A549 (cell line): ENCODE measurements around the gene RAB18. TPM values are rescaled to one million over a fixed set of nuclear protein-coding genes. Genes with fewer than 3 reads are reported as not detected.

Source experiments
- ATAC-seq, 2 experiments: fragments of 200-7000 bp in 1 of 2; fragments of >200 bp in 1 of 2; cut with Nextera tagmentation in 1 of 2; cut with Tn5 transposase in 1 of 2; 3 replicates each; pipeline versions ENCODE4 v1.8.0 to v1.9.1; 2018 to 2020; ENCODE audit warnings: mild to moderate bottlenecking in 1 of 2, moderate library complexity in 1 of 2
- CTCF ChIA-PET: fragments of 300-600 bp; sonication (Branson Sonifier 250); formaldehyde crosslinking; extraction: SDS; loops from one replicate; lab custom pipeline; 2021; ENCODE audit warnings: antibody characterized with exemption, inconsistent platforms; lab: Yijun Ruan, JAX
- POLR2A ChIA-PET: fragments of 350-600 bp; formaldehyde crosslinking; extraction: SDS; loops from one replicate; lab custom pipeline; 2021; ENCODE audit warnings: antibody characterized with exemption, inconsistent platforms; lab: Yijun Ruan, JAX
- DNase-seq, 2 experiments: peaks; one replicate each; pipeline versions ENCODE4 v3.0.0 to v3.0.0-alpha.2; 2011 to 2016; ENCODE audit warnings: low read depth in 1 of 2, low spot score in 1 of 2
- FAIRE-seq: peaks from 2 replicates; lab custom pipeline; 2011; peaks lifted over from hg19 to GRCh38; lab: Jason Lieb, UNC
- H3K27ac ChIP-seq, 2 experiments: fragments of >200 bp; sonication (Bioruptor Twin); formaldehyde crosslinking; 3 replicates each; pipeline ENCODE4 v1.5.1; 2016 to 2017
- H3K4me1 ChIP-seq: fragments of >200 bp; sonication (Bioruptor Twin); formaldehyde crosslinking; 3 replicates; pipeline ENCODE4 v1.6.1; 2016
- H3K4me2 ChIP-seq: fragments of >200 bp; sonication (Bioruptor Twin); formaldehyde crosslinking; 3 replicates; pipeline ENCODE4 v1.6.1; 2016
- H3K4me3 ChIP-seq: fragments of >200 bp; sonication (Bioruptor Twin); formaldehyde crosslinking; 3 replicates; pipeline ENCODE4 v1.5.1; 2016
- H3K9me3 ChIP-seq: fragments of >200 bp; sonication (Bioruptor Twin); formaldehyde crosslinking; 3 replicates; pipeline ENCODE4 v1.6.1; 2016
- BHLHE40 ChIP-seq: IDR thresholded peaks from 2 replicates; pipeline ENCODE4 v1.6.1; 2012; ENCODE audit warnings: low read depth, low read length, inconsistent platforms
- CBX8 ChIP-seq: fragments of 200-600 bp; sonication (generic); IDR thresholded peaks from 2 replicates; pipeline ENCODE4 v1.6.1; 2016
- CEBPB ChIP-seq, 2 experiments: fragments of >200 bp in 1 of 2; sonication (Bioruptor Twin) in 1 of 2; formaldehyde crosslinking in 1 of 2; IDR thresholded peaks; 2 replicates each; pipeline ENCODE4 v1.6.1; 2012 to 2016
- CHD2 ChIP-seq: fragments of 150-350 bp; IDR thresholded peaks from 2 replicates; pipeline ENCODE4 v1.6.1; 2014; ENCODE audit warnings: low read length; ENCODE audit not compliant: partially characterized antibody
- CHD4 ChIP-seq: fragments of 200-600 bp; sonication (generic); IDR thresholded peaks from 2 replicates; pipeline ENCODE4 v1.6.1; 2016; ENCODE audit warnings: antibody characterized with exemption, mild to moderate bottlenecking, borderline replicate concordance
- EHF ChIP-seq: fragments of 250-450 bp; sonication (Bioruptor Pico); IDR thresholded peaks from 2 replicates; pipeline ENCODE4 v1.5.0; 2020; ENCODE audit warnings: mild to moderate bottlenecking
- EHMT2 ChIP-seq: fragments of 200-600 bp; sonication (generic); IDR thresholded peaks from 2 replicates; pipeline ENCODE4 v1.6.1; 2016; ENCODE audit warnings: antibody characterized with exemption, low read depth, mild to moderate bottlenecking, moderate library complexity
- ELK1 ChIP-seq: fragments of 150-350 bp; IDR thresholded peaks from 2 replicates; pipeline ENCODE4 v1.6.1; 2014; ENCODE audit warnings: low read depth, mild to moderate bottlenecking, low read length
- FOXS1 ChIP-seq: fragments of 250-450 bp; sonication (Bioruptor Pico); IDR thresholded peaks from 2 replicates; pipeline ENCODE4 v1.5.0; 2020; ENCODE audit warnings: mild to moderate bottlenecking, moderate library complexity
- HEYL ChIP-seq: fragments of 250-450 bp; sonication (Bioruptor Pico); IDR thresholded peaks from 2 replicates; pipeline ENCODE4 v1.8.0; 2021; ENCODE audit warnings: mild to moderate bottlenecking, moderate library complexity
- HMGXB4 ChIP-seq: fragments of 250-450 bp; sonication (Bioruptor Pico); IDR thresholded peaks from 2 replicates; pipeline ENCODE4 v1.5.0; 2021; ENCODE audit warnings: mild to moderate bottlenecking, moderate library complexity, borderline replicate concordance
- HOXA7 ChIP-seq: fragments of 250-450 bp; sonication (Bioruptor Pico); IDR thresholded peaks from 2 replicates; pipeline ENCODE4 v1.5.0; 2020; ENCODE audit warnings: mild to moderate bottlenecking, moderate library complexity
- HOXB13 ChIP-seq: fragments of 250-450 bp; sonication (Bioruptor Pico); IDR thresholded peaks from 2 replicates; pipeline ENCODE4 v1.5.0; 2020; ENCODE audit warnings: low read depth, mild to moderate bottlenecking, moderate library complexity
- HOXB5 ChIP-seq: fragments of 250-450 bp; sonication (Bioruptor Pico); IDR thresholded peaks from 2 replicates; pipeline ENCODE4 v1.5.0; 2020; ENCODE audit warnings: mild to moderate bottlenecking, moderate library complexity
- JUNB ChIP-seq: fragments of >200 bp; sonication (Bioruptor Twin); formaldehyde crosslinking; IDR thresholded peaks from 2 replicates; pipeline ENCODE4 v1.6.1; 2016
- MAFK ChIP-seq: fragments of 450-650 bp; IDR thresholded peaks from 2 replicates; pipeline ENCODE4 v1.6.1; 2014; ENCODE audit not compliant: partially characterized antibody
- MAZ ChIP-seq: fragments of 150-350 bp; IDR thresholded peaks from 2 replicates; pipeline ENCODE4 v1.6.1; 2014; ENCODE audit warnings: antibody characterized with exemption, low read depth, low read length, borderline replicate concordance
- REST ChIP-seq: fragments of 200-600 bp; sonication (generic); IDR thresholded peaks from 2 replicates; pipeline ENCODE4 v1.6.1; 2016; ENCODE audit warnings: antibody characterized with exemption, mild to moderate bottlenecking, moderate library complexity
- USF2 ChIP-seq: fragments of 450-650 bp; IDR thresholded peaks from 2 replicates; pipeline ENCODE4 v1.6.1; 2014; ENCODE audit warnings: antibody characterized with exemption
- ZSCAN20 ChIP-seq: fragments of 250-450 bp; sonication (Bioruptor Pico); IDR thresholded peaks from 2 replicates; pipeline ENCODE4 v1.8.0; 2022; ENCODE audit warnings: mild to moderate bottlenecking, moderate library complexity
- WGBS: methylation state at CpG from one replicate; pipeline ENCODE4 v1.1.6; 2017; ENCODE audit errors: missing lambda C conversion rate; 5-methylcytosine and 5-hydroxymethylcytosine counted together
- polyA plus RNA-seq, 4 experiments: library from polyadenylated mRNA; depleted of rRNA in 3 of 4; stranded (reverse); fragments of >200 nt; fragmentation: RNase III in 1 of 4; extraction: RNeasy Plus Mini Kit Qiagen cat#74134 plus additional on column Dnase treatment in 1 of 4; gene quantifications; 2 replicates in 3 of 4; 3 replicates in 1 of 4; pipeline ENCODE4 v1.2.3, GENCODE V29; 2011 to 2017

Gene RAB18
- polyA plus RNA-seq, 2 of the 4 experiments (the other 2 are of a cell fraction): 81.4 to 131 TPM

GRCh38 chr10:27526242-27526641 is 22.1 kb downstream of the RAB18 start:
- Histone ChIP-seq H3K4me2 (no peak overlapping the region), H3K4me3 (no peak overlapping the region), H3K4me1 (peaks cover 29% of the 10 kb centered on the region), H3K27ac (no peak overlapping the region), H3K9me3 (no peaks in the 10 kb centered on the region)
- FAIRE-seq (no peak), ATAC-seq (no peak), DNase-seq (no peak)
- TF ChIP-seq EHMT2: no peak
- no peak for TF ChIP-seq CHD2
- TF ChIP-seq FOXS1 (CRISPR knock-in tag): no peak
- no peak for TF ChIP-seq HEYL (CRISPR knock-in tag)
- TF ChIP-seq HOXB13 (CRISPR knock-in tag): no peak
- no peak for TF ChIP-seq HMGXB4 (CRISPR knock-in tag)
- TF ChIP-seq ZSCAN20 (CRISPR knock-in tag): no peak
- TF ChIP-seq MAFK: no peak
- no peak for TF ChIP-seq HOXB5 (CRISPR knock-in tag)
- no peak for TF ChIP-seq JUNB
- no peak for TF ChIP-seq MAZ
- TF ChIP-seq ELK1: no peak
- TF ChIP-seq REST: no peak
- no peak for TF ChIP-seq BHLHE40
- no peak for TF ChIP-seq CEBPB (IDR thresholded peaks at IDR 0.05)
- no peak for TF ChIP-seq CBX8
- TF ChIP-seq HOXA7: no peak
- TF ChIP-seq EHF (CRISPR knock-in tag): no peak
- TF ChIP-seq USF2: no peak
- TF ChIP-seq CHD4: no peak
- WGBS: 77% methylated on average over 3 of the region's 3 CpGs
- ChIA-PET POLR2A (no interaction called here), CTCF (interaction anchor here (0.6 to 1.0 kb wide), 3 partner anchors 12 to 22 kb away, joined by 3 to 4 read pairs (median 3); partner anchors contain the start of gene RAB18)
